ENCODE measurements around the gene SNCG.

- TF ChIP-seq, protein P1, sequence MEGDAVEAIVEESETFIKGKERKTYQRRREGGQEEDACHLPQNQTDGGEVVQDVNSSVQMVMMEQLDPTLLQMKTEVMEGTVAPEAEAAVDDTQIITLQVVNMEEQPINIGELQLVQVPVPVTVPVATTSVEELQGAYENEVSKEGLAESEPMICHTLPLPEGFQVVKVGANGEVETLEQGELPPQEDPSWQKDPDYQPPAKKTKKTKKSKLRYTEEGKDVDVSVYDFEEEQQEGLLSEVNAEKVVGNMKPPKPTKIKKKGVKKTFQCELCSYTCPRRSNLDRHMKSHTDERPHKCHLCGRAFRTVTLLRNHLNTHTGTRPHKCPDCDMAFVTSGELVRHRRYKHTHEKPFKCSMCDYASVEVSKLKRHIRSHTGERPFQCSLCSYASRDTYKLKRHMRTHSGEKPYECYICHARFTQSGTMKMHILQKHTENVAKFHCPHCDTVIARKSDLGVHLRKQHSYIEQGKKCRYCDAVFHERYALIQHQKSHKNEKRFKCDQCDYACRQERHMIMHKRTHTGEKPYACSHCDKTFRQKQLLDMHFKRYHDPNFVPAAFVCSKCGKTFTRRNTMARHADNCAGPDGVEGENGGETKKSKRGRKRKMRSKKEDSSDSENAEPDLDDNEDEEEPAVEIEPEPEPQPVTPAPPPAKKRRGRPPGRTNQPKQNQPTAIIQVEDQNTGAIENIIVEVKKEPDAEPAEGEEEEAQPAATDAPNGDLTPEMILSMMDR (IDR thresholded peaks at IDR 0.05): no peak
- TF ChIP-seq ZFX (IDR thresholded peaks at IDR 0.05; ENCODE audit: borderline replicate concordance): no peak
These were observed 1.3 kb downstream of the SNCG start for GRCh38 chr10:86959737-86960002.

All from 22Rv1 (cell line).